Fibroblast of lung (primary cell): ENCODE data around the gene DNAH3.

ENCODE experiments used
- EZH2 ChIP-seq: IDR thresholded peaks from 2 replicates; pipeline ENCODE4 v1.5.1; 2012; ENCODE audit warnings: low read length, control low read depth, mild to moderate bottlenecking; ENCODE audit errors: missing control alignments
- TF ChIP-seq, protein P1 (sequence below), 2 donors: IDR thresholded peaks in 1 of 2; conservative IDR thresholded peaks in 1 of 2; 1 replicate in 1 of 2; 2 replicates in 1 of 2; pipeline ENCODE4 v1.5.1; 2011 to 2012; ENCODE audit warnings: low read length in 2 of 2, control low read depth in 1 of 2, inconsistent platforms in 1 of 2, low read depth in 1 of 2, mild to moderate bottlenecking in 1 of 2

DNA sequence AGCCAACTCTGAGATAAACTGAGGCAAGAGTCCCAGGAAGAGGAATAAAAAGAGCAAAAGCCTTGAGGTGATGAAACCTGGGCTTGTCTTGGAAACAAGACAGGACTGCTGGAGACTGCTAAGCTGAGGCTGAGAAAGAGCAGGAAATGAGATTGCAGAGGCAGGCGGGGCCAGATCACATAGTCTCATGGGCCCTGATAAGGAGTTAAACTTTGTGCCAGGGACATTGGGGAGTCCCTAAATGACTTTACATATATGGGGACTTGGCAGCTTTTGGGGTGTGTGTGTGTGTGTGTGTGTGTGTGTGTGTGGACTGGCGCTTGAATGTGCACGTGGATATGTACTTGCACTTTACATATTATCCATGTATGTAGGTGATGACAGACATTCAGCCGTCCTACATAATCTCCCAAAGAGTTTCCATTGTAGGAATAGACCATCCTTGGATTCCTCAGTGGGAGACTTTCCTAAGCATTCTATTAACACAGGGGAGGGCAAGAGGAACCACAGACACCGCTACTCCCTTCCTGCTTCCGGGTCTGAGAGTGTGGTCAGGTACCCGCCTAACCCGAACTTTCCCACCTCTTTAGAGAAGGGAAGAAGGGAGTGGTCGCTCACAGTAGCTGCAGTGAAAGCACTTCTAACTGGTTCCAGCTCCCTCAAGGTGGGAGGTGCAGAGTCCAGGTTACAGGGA lies 127.0 kb downstream of the DNAH3 start:
- TF ChIP-seq, protein P1, sequence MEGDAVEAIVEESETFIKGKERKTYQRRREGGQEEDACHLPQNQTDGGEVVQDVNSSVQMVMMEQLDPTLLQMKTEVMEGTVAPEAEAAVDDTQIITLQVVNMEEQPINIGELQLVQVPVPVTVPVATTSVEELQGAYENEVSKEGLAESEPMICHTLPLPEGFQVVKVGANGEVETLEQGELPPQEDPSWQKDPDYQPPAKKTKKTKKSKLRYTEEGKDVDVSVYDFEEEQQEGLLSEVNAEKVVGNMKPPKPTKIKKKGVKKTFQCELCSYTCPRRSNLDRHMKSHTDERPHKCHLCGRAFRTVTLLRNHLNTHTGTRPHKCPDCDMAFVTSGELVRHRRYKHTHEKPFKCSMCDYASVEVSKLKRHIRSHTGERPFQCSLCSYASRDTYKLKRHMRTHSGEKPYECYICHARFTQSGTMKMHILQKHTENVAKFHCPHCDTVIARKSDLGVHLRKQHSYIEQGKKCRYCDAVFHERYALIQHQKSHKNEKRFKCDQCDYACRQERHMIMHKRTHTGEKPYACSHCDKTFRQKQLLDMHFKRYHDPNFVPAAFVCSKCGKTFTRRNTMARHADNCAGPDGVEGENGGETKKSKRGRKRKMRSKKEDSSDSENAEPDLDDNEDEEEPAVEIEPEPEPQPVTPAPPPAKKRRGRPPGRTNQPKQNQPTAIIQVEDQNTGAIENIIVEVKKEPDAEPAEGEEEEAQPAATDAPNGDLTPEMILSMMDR (conservative IDR thresholded peaks at IDR 0.05 in 1 of 2, IDR thresholded peaks at IDR 0.05 in 1 of 2; ENCODE audit: low read depth in 1 of 2, low read length in 2 of 2), result no peak
- TF ChIP-seq EZH2, result no peak
